ENCODE measurements around the gene PCED1B.

- TF ChIP-seq POLR2A (IDR thresholded peaks at IDR 0.05) (no peak), CTCF (IDR thresholded peaks at IDR 0.05) (no peak), POLR2AphosphoS5 (IDR thresholded peaks at IDR 0.05) (no peak)
Observed at GRCh38 chr12:47273191-47273626, 193.8 kb downstream of the PCED1B start.
